ENCODE data around the gene PLGRKT. TPM values are rescaled to one million over a fixed set of nuclear protein-coding genes. Genes with fewer than 3 reads are reported as not detected.
"Not testable (repeated sequence)": the region's sequence is repeated elsewhere in the genome, so short reads cannot be mapped to it uniquely, and the experiment has no call there.

Gene PLGRKT
- polyA plus RNA-seq, 1 donor from 2014 or later = 80.0 TPM

DNA sequence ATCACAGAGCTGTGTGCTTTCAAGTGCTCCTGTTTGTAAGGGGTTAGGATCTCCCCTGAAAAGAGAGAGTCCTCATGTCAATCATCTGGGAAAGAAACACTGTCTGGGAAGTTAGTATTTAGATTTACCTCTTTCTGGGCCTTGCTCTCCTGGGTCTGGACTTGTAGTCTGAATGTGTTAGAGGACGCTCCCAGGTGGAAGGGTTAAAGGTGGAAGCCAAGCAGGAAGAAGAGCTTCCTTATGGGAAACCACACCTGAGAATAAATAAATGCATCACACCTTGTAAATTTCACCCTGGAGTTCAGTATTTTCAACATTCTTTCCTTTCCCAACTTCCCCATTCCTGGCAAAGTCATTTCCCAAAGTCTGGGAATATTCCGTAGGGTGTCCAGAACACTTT, 1.3 kb downstream of the PLGRKT start:
- peak overlapping the region; percentile 86 for H3K4me2 ChIP-seq (ENCODE audit: low read length)
- no peaks in the 10 kb centered on the region for H3F3A ChIP-seq (ENCODE audit: insufficient read depth, low read length, poor library complexity, severe bottlenecking)
- peak overlapping the region; percentile 97 for H3K4me3 ChIP-seq (ENCODE audit: low read length)
- H3K36me3 ChIP-seq (ENCODE audit: insufficient read depth, low read length) = no peaks in the 10 kb centered on the region
- no peaks in the 10 kb centered on the region for H3K79me2 ChIP-seq (replicated peaks; ENCODE audit: insufficient read depth, low read length)
- H3K9me2 ChIP-seq (ENCODE audit: insufficient read depth, low read length) = no peaks in the 10 kb centered on the region
- no peak overlapping the region for H2AFZ ChIP-seq (ENCODE audit: low read depth, low read length)
- no peak for TF ChIP-seq EP300 (conservative IDR thresholded peaks at IDR 0.05; ENCODE audit: poor library complexity, severe bottlenecking)
- no peaks in the 10 kb centered on the region for H3K27me3 ChIP-seq (ENCODE audit: insufficient read depth, low read depth, low read length)
- no peak overlapping the region for H3K27ac ChIP-seq (ENCODE audit: low read length)
- no peaks in the 10 kb centered on the region for H4K20me1 ChIP-seq (ENCODE audit: insufficient read depth)
- no peaks in the 10 kb centered on the region for H3K9me3 ChIP-seq (ENCODE audit: low read length)
- no peak overlapping the region for H3K9ac ChIP-seq (ENCODE audit: low read length)

DNA sequence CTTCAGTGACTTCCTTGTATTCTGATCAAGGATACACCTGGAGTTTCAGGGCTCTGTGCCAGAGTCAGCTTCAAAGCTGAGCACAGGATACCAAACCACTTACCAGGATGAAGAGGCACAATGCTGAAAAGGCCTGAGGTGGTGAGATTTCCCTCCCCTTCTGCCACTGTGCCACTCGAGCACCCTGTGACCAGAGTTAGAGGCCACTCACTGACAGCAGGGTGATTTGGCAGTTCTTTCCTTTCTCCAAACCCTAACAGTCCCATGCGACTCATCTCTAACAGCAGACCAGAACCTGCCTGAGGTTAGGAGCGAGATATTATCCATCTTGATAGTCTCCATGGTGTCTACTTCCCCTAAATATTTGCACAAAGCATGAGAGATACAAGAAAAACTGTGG, 1.8 kb downstream of the PLGRKT start:
- TF ChIP-seq, protein P1, sequence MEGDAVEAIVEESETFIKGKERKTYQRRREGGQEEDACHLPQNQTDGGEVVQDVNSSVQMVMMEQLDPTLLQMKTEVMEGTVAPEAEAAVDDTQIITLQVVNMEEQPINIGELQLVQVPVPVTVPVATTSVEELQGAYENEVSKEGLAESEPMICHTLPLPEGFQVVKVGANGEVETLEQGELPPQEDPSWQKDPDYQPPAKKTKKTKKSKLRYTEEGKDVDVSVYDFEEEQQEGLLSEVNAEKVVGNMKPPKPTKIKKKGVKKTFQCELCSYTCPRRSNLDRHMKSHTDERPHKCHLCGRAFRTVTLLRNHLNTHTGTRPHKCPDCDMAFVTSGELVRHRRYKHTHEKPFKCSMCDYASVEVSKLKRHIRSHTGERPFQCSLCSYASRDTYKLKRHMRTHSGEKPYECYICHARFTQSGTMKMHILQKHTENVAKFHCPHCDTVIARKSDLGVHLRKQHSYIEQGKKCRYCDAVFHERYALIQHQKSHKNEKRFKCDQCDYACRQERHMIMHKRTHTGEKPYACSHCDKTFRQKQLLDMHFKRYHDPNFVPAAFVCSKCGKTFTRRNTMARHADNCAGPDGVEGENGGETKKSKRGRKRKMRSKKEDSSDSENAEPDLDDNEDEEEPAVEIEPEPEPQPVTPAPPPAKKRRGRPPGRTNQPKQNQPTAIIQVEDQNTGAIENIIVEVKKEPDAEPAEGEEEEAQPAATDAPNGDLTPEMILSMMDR (IDR thresholded peaks at IDR 0.05; ENCODE audit: poor library complexity, severe bottlenecking) = no peak
- TF ChIP-seq MXI1 (conservative IDR thresholded peaks at IDR 0.05; ENCODE audit: poor library complexity, severe bottlenecking) = no peak
- no peak for TF ChIP-seq SMC3 (conservative IDR thresholded peaks at IDR 0.05; ENCODE audit: poor library complexity)
- no peak for TF ChIP-seq EP300 (conservative IDR thresholded peaks at IDR 0.05; ENCODE audit: poor library complexity, severe bottlenecking)
- no peak for TF ChIP-seq EZH2 (IDR thresholded peaks at IDR 0.05; ENCODE audit: borderline replicate concordance, insufficient read depth, low read length, poor library complexity, severe bottlenecking)
- TF ChIP-seq RAD21 (conservative IDR thresholded peaks at IDR 0.05) = no peak
- TF ChIP-seq TAF1 (IDR thresholded peaks at IDR 0.05; ENCODE audit: low read depth) = no peak
- TF ChIP-seq, protein P2, sequence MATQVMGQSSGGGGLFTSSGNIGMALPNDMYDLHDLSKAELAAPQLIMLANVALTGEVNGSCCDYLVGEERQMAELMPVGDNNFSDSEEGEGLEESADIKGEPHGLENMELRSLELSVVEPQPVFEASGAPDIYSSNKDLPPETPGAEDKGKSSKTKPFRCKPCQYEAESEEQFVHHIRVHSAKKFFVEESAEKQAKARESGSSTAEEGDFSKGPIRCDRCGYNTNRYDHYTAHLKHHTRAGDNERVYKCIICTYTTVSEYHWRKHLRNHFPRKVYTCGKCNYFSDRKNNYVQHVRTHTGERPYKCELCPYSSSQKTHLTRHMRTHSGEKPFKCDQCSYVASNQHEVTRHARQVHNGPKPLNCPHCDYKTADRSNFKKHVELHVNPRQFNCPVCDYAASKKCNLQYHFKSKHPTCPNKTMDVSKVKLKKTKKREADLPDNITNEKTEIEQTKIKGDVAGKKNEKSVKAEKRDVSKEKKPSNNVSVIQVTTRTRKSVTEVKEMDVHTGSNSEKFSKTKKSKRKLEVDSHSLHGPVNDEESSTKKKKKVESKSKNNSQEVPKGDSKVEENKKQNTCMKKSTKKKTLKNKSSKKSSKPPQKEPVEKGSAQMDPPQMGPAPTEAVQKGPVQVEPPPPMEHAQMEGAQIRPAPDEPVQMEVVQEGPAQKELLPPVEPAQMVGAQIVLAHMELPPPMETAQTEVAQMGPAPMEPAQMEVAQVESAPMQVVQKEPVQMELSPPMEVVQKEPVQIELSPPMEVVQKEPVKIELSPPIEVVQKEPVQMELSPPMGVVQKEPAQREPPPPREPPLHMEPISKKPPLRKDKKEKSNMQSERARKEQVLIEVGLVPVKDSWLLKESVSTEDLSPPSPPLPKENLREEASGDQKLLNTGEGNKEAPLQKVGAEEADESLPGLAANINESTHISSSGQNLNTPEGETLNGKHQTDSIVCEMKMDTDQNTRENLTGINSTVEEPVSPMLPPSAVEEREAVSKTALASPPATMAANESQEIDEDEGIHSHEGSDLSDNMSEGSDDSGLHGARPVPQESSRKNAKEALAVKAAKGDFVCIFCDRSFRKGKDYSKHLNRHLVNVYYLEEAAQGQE (IDR thresholded peaks at IDR 0.05; ENCODE audit: borderline replicate concordance) = no peak
- no peak for TF ChIP-seq POLR2AphosphoS5 (IDR thresholded peaks at IDR 0.05)
- Histone ChIP-seq H3K27ac (ENCODE audit: low read length) (no peak overlapping the region), H3K4me2 (ENCODE audit: low read length) (no peak overlapping the region), H4K20me1 (ENCODE audit: insufficient read depth) (no peaks in the 10 kb centered on the region), H3K9me3 (ENCODE audit: low read length) (no peaks in the 10 kb centered on the region), H3K4me3 (ENCODE audit: low read length) (no peak overlapping the region), H3K9ac (ENCODE audit: low read length) (no peak overlapping the region), H3K27me3 (ENCODE audit: insufficient read depth, low read depth, low read length) (no peaks in the 10 kb centered on the region), H3F3A (ENCODE audit: insufficient read depth, low read length, poor library complexity, severe bottlenecking) (no peaks in the 10 kb centered on the region), H3K79me2 (replicated peaks; ENCODE audit: insufficient read depth, low read length) (no peaks in the 10 kb centered on the region), H2AFZ (ENCODE audit: low read depth, low read length) (no peak overlapping the region), H3K36me3 (ENCODE audit: insufficient read depth, low read length) (no peaks in the 10 kb centered on the region), H3K9me2 (ENCODE audit: insufficient read depth, low read length) (no peaks in the 10 kb centered on the region)

DNA sequence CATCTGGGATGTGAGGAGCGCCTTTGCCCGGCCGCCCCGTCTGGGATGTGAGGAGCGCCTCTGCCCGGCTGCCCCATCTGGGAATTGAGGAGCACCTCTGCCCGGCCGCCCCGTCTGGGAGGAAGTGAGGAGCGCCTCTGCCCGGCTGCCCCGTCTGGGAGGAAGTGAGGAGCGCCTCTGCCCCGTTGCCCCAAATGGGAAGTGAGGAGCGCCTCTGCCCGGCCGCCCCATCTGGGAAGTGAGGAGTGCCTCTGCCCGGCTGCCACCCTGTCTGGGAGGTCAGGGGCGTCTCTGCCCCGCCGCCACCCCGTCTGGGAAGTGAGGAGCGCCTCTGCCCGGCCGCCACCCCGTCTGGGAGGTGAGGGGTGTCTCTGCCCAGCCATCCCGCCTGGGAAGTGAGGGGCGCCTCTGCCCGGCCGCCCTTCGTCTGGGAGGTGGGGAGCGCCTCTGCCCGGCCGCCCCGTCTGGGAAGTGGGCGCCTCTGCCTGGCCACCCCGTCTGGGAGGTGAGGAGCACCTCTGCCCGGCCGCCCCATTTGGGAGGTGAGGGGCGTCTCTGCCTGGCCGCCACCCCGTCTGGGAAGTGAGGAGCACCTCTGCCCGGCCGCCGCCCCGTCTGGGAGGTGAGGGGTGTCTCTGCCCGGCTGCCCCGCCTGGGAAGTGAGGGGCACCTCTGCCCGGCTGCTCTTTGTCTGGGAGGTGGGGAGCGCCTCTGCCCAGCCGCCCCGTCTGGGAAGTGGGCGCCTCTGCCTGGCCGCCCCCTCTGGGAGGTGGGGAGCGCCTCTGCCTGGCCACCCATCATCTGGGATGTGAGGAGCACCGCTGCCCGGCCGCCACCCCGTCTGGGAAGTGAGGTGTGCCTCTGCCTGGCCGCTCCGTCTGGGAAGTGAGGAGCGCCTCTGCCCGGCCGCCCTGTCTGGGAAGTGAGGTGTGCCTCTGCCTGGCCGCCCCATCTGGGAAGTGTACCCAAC, 3.6 kb downstream of the PLGRKT start:
- H3K79me2 ChIP-seq (replicated peaks; ENCODE audit: insufficient read depth, low read length); H3K27ac ChIP-seq (ENCODE audit: low read length); H3K4me3 ChIP-seq (ENCODE audit: low read length); H3K9ac ChIP-seq (ENCODE audit: low read length); H3K9me3 ChIP-seq (ENCODE audit: low read length); H3K9me2 ChIP-seq (ENCODE audit: insufficient read depth, low read length); H3K36me3 ChIP-seq (ENCODE audit: insufficient read depth, low read length); H3F3A ChIP-seq (ENCODE audit: insufficient read depth, low read length, poor library complexity, severe bottlenecking); H2AFZ ChIP-seq (ENCODE audit: low read depth, low read length); H4K20me1 ChIP-seq (ENCODE audit: insufficient read depth); H3K27me3 ChIP-seq (ENCODE audit: insufficient read depth, low read depth, low read length); H3K4me2 ChIP-seq (ENCODE audit: low read length): not testable (repeated sequence)

DNA sequence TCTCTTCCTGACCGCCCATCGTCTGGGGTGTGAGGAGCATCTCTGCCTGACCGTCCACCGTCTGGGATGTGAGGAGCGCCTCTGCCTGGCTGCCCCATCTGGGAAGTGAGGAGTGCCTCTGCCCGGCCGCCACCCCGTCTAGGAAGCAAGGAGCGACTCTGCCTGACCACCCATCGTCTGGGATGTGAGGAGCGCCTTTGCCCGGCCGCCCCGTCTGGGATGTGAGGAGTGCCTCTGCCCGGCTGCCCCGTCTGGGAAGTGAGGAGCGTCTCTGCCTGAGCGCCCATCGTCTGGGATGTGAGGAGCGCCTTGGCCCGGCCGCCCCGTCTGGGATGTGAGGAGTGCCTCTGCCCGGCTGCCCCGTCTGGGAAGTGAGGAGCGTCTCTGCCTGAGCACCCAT, 4.4 kb downstream of the PLGRKT start:
- H3K9me3 ChIP-seq (ENCODE audit: low read length); H2AFZ ChIP-seq (ENCODE audit: low read depth, low read length); H4K20me1 ChIP-seq (ENCODE audit: insufficient read depth); H3K27me3 ChIP-seq (ENCODE audit: insufficient read depth, low read depth, low read length); H3K4me3 ChIP-seq (ENCODE audit: low read length); H3K36me3 ChIP-seq (ENCODE audit: insufficient read depth, low read length); H3K9ac ChIP-seq (ENCODE audit: low read length); H3F3A ChIP-seq (ENCODE audit: insufficient read depth, low read length, poor library complexity, severe bottlenecking); H3K27ac ChIP-seq (ENCODE audit: low read length); H3K9me2 ChIP-seq (ENCODE audit: insufficient read depth, low read length); H3K79me2 ChIP-seq (replicated peaks; ENCODE audit: insufficient read depth, low read length); H3K4me2 ChIP-seq (ENCODE audit: low read length): not testable (repeated sequence)

DNA sequence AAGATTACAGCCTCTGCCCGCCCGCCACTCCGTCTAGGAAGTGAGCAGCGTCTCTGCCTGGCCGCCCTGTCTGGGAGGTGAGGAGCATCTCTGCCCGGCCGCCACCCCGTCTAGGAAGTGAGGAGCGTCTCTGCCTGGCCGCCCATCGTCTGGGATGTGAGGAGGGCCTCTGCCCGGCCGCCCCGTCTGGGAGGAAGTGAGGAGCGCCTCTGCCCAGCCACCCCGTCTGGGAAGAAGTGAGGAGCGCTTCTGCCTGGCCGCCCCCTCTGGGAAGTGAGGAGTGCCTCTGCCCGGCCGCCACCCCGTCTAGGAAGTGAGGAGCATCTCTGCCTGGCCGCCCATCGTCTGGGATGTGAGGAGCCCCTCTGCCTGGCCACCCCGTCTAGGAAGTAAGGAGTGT, 4.8 kb downstream of the PLGRKT start:
- H3K4me3 ChIP-seq (ENCODE audit: low read length); H3K9ac ChIP-seq (ENCODE audit: low read length); H3K4me2 ChIP-seq (ENCODE audit: low read length); H3K27ac ChIP-seq (ENCODE audit: low read length); H3K9me2 ChIP-seq (ENCODE audit: insufficient read depth, low read length); H2AFZ ChIP-seq (ENCODE audit: low read depth, low read length); H3K9me3 ChIP-seq (ENCODE audit: low read length); H3F3A ChIP-seq (ENCODE audit: insufficient read depth, low read length, poor library complexity, severe bottlenecking); H3K36me3 ChIP-seq (ENCODE audit: insufficient read depth, low read length); H3K79me2 ChIP-seq (replicated peaks; ENCODE audit: insufficient read depth, low read length); H4K20me1 ChIP-seq (ENCODE audit: insufficient read depth); H3K27me3 ChIP-seq (ENCODE audit: insufficient read depth, low read depth, low read length): not testable (repeated sequence)
